ENCODE results near the gene KIAA0930. TPM values are rescaled to one million over a fixed set of nuclear protein-coding genes. Genes with fewer than 3 reads are reported as not detected.

KIAA0930 gene
- total and polyA plus RNA-seq, 4 experiments from 2014 or later, result 1.2 to 36.7 (median 14.8) TPM

DNA sequence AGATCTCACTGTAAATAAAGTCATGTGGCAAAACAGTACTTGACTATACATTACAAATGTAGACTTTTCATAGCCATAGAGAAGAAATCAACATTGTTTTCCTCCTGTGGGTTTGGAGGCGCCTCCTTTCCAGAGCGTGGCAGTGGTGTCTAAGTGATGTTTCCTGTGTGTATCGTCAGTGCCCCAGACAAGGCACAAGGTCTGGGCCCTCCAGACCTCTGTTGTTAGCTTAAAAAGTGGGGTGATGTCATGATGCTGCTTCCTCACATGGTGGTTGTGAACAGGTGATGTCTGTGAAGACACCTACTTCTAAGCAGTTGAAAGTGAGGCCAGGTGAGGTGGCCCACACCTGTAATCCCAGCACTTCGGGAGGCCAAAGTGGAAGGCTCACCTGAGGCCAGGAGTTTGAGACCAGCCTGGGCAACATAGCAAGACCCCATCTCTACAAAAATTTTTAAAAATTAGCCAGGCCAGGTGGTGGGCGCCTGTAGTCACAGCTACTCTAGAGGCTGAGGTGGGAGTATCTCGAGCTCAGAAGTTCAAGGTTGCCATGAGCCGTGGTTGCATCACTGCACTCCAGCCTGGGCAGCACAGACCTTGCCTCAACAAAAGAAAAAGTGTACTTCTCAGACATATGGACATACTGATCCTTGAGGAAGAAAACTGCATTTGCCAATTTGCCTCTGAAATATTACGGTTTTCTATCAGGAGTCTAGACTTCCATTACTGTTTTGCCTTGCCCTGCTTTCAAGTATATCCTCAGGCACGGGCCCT, 61.2 kb downstream of the KIAA0930 start:
- Mint-ChIP-seq H3K27ac (peak overlapping the region; percentile 48 to 94 (median 92)), H3K4me1 (peaks cover 32 to 72% (median 52%) of the 10 kb centered on the region in 4 donors), H3K9me3 (no peaks in the 10 kb centered on the region), H3K4me3 (peak overlapping the region in 6 of 8 donors; percentile 24 to 58 (median 45)), H3K27me3 (no peaks in the 10 kb centered on the region), H3K36me3 (peaks cover 64 to 93% of the 10 kb centered on the region in 2 donors)
- no peak overlapping the region for H3K4me3 ChIP-seq (ENCODE audit: low read length in 2 of 2)
- intact Hi-C loops (cut with micrococcal nuclease), result no loop called here
- no peaks in the 10 kb centered on the region for H3K9me3 ChIP-seq (ENCODE audit: control insufficient read depth in 1 of 2, low read length in 2 of 2)
- H3K27me3 ChIP-seq (ENCODE audit: insufficient read depth, low read length), result no peaks in the 10 kb centered on the region
- DNase-seq, result peak; percentile 40 to 82 (median 56)
- CTCF ChIA-PET (ENCODE audit: partially characterized antibody), result interaction anchor here (1.2 kb wide), 1 partner anchor 14 kb away, joined by 3 read pairs; no protein-coding TSS in a partner anchor
- peak overlapping the region; percentile 34 for H3K27ac ChIP-seq (ENCODE audit: low read depth, low read length)
- peaks cover 62% of the 10 kb centered on the region for H3K4me1 ChIP-seq (ENCODE audit: insufficient read depth, low read length)
- peaks cover 56% of the 10 kb centered on the region for H3K36me3 ChIP-seq (ENCODE audit: insufficient read depth, low read length)
- POLR2A ChIA-PET (ENCODE audit: partially characterized antibody), result interaction anchor here (1.9 kb wide), 1 partner anchor 16 kb away, joined by 8 read pairs; the partner anchor contains the start of gene NUP50

DNA sequence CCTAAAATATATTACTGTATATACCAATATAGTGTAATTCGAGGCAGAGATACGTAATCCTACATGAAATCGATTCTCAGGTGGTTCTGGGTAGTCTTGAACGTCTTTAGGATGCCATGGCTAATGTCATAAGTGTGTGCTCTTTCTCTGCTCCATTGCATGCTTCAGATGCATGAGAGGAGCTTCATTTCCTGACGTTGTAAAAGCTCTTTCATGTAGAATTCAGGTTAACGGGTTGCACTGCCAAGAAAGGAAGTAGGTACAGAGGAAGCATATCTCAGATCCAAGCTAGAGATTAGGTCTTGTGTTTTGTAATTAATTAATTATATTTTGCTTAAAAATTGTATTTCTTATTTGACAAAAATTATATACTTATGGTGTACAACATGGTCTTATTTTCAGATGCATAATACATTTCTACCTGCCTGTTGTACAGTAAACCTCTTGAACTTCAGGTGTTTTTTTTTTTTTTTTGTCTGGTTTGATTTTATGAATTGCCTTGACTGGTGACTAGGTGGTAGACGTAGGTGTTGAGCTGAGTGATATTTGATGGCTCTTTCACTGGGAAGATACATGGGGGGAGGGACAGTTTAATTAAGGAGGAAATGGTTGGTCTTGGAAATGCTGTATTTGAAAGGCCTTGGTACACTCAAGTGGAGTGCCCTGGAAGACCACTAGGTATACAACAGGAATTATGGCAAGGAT, 67.7 kb downstream of the KIAA0930 start:
- CTCF ChIA-PET (ENCODE audit: partially characterized antibody), result interaction anchor here (1.2 to 1.7 kb wide), 2 partner anchors 8 to 9 kb away, joined by 4 to 13 read pairs; partner anchors contain the start of gene NUP50
- peak; percentile 71 to 81 (median 74) for DNase-seq
- Histone ChIP-seq H3K9me3 (ENCODE audit: control insufficient read depth in 1 of 2, low read length in 2 of 2) (no peaks in the 10 kb centered on the region), H3K27ac (ENCODE audit: low read depth, low read length) (peak overlapping the region; percentile 52), H3K4me1 (ENCODE audit: insufficient read depth, low read length) (peaks cover 90% of the 10 kb centered on the region), H3K36me3 (ENCODE audit: insufficient read depth, low read length) (peaks cover 52% of the 10 kb centered on the region), H3K27me3 (ENCODE audit: insufficient read depth, low read length) (no peaks in the 10 kb centered on the region), H3K4me3 (ENCODE audit: low read length in 2 of 2) (peak overlapping the region in 1 of 2 donors; percentile 43)
- Mint-ChIP-seq H3K4me3 (peak overlapping the region; percentile 68 to 85 (median 78)), H3K9me3 (no peaks in the 10 kb centered on the region), H3K27me3 (no peaks in the 10 kb centered on the region), H3K27ac (peak overlapping the region; percentile 80 to 99 (median 94)), H3K4me1 (peaks cover 68 to 89% (median 80%) of the 10 kb centered on the region in 4 donors), H3K36me3 (peaks cover 67 to 82% of the 10 kb centered on the region in 2 donors)
- intact Hi-C loops (cut with micrococcal nuclease), result loop anchor here (1.0 kb wide), 2 partner anchors 10 to 36 kb away; partner anchors contain the start of gene NUP50
- POLR2A ChIA-PET (ENCODE audit: partially characterized antibody), result interaction anchor here (0.6 to 4.8 kb wide), 7 partner anchors 8 to 145 kb away, joined by 3 to 71 read pairs (median 4); partner anchors contain the start of gene NUP50

DNA sequence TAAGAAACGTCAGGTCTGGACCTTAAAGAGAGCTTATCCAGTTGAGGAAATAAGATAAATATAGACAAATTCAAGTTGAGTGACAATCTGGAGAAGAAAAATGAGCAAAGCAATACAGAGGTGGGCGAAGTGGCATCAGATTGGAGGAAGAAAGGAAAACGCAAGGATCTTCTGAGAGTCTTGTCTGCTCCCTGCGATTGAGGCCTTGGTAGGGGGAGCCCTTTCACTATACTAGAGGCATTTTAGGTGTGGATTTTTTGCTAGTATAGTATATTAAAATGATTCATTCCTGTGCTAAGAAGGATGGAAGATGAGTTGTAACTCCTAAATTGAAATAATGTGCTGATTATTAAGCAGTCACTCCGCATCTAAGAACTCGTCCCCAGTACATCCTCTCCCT, 68.9 kb downstream of the KIAA0930 start:
- peaks cover 44% of the 10 kb centered on the region for H3K36me3 ChIP-seq (ENCODE audit: insufficient read depth, low read length)
- H3K4me1 Mint-ChIP-seq, result peaks cover 69 to 89% (median 79%) of the 10 kb centered on the region in 4 donors

DNA sequence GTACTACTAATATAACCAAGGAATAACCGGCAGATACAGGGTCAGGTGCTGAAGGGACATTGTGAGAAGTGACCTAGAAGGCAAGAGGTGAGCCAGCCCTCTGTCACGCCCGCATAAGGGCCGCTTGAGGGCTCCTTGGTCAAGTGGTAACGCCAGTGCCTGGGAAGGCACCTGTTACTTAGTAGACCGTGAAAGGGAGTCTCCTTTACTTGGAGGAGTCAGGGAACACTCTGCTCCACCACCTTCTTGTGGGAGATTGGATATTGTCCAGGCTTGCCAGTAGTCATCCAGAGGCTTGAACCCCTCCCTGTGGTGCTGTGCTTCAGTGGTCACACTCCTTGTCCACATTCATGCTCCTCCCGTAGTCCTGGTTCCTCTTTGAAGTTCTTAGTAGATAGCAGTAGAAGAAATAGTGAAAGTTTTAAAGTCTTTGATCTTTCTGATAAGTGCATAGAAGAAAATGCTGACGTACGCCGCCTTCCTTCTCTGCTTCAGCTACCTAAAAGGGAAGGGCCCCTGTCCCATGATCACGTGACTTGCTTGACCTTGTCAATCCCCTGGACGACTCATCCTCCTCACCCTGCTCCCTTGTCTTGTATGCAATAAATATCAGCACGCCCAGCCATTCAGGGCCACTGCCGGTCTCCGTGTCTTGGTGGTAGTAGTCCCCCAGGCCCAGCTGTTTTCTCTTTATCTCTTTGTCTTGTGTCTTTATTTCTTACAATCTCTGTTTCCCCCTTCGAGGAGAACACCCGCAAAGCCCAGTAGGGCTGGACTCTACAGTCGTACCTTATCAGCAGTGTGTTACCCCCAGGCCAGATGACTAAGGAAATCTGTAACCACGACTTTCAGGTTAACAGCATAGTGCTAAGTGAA, 70.9 kb downstream of the KIAA0930 start:
- POLR2A ChIA-PET (ENCODE audit: partially characterized antibody), result no interaction called here
- no peaks in the 10 kb centered on the region for H3K27me3 Mint-ChIP-seq
- H3K36me3 ChIP-seq (ENCODE audit: insufficient read depth, low read length), result peaks cover 33% of the 10 kb centered on the region
- no peaks in the 10 kb centered on the region for H3K9me3 Mint-ChIP-seq
- peaks cover 49 to 71% of the 10 kb centered on the region in 2 donors for H3K36me3 Mint-ChIP-seq
- peaks cover 66 to 92% (median 77%) of the 10 kb centered on the region in 4 donors for H3K4me1 Mint-ChIP-seq
- H3K27ac Mint-ChIP-seq, result peak overlapping the region; percentile 80 to 98 (median 95)
- H3K4me3 ChIP-seq (ENCODE audit: low read length in 2 of 2), result peak overlapping the region in 1 of 2 donors; percentile 14
- DNase-seq, result peak in 3 of 5 donors; percentile 29 to 54 (median 51)
- no peaks in the 10 kb centered on the region for H3K9me3 ChIP-seq (ENCODE audit: control insufficient read depth in 1 of 2, low read length in 2 of 2)
- CTCF ChIA-PET (ENCODE audit: partially characterized antibody), result no interaction called here
- H3K4me3 Mint-ChIP-seq, result peak overlapping the region; percentile 64 to 90 (median 78)
- peaks cover 93% of the 10 kb centered on the region for H3K4me1 ChIP-seq (ENCODE audit: insufficient read depth, low read length)
- H3K27ac ChIP-seq (ENCODE audit: low read depth, low read length), result peak overlapping the region; percentile 46
- H3K27me3 ChIP-seq (ENCODE audit: insufficient read depth, low read length), result no peaks in the 10 kb centered on the region
- intact Hi-C loops (cut with micrococcal nuclease), result loop anchor here (10.0 kb wide), 1 partner anchor 245 kb away; the partner anchor contains the start of genes RIBC2 and SMC1B

More for the DNA sequence above, 68.9 kb downstream of the KIAA0930 start:
- Mint-ChIP-seq H3K9me3 (no peaks in the 10 kb centered on the region), H3K4me3 (peak overlapping the region in 6 of 8 donors; percentile 17 to 68 (median 49)), H3K36me3 (peaks cover 61 to 76% of the 10 kb centered on the region in 2 donors), H3K27me3 (no peaks in the 10 kb centered on the region), H3K27ac (peak overlapping the region; percentile 15 to 99 (median 91))
- POLR2A ChIA-PET (ENCODE audit: partially characterized antibody), result interaction anchor here (1.9 to 4.8 kb wide), 2 partner anchors 8 to 10 kb away, joined by 7 to 71 read pairs; partner anchors contain the start of gene NUP50
- no peaks in the 10 kb centered on the region for H3K27me3 ChIP-seq (ENCODE audit: insufficient read depth, low read length)
- intact Hi-C loops (cut with micrococcal nuclease), result no loop called here
- CTCF ChIA-PET (ENCODE audit: partially characterized antibody), result interaction anchor here (1.7 kb wide), 1 partner anchor 8 kb away, joined by 13 read pairs; the partner anchor contains the start of gene NUP50
- H3K4me1 ChIP-seq (ENCODE audit: insufficient read depth, low read length), result peaks cover 93% of the 10 kb centered on the region
- DNase-seq, result no peak
- H3K4me3 ChIP-seq (ENCODE audit: low read length in 2 of 2), result peak overlapping the region in 1 of 2 donors; percentile 3
- H3K9me3 ChIP-seq (ENCODE audit: control insufficient read depth in 1 of 2, low read length in 2 of 2), result no peaks in the 10 kb centered on the region
- H3K27ac ChIP-seq (ENCODE audit: low read depth, low read length), result peak overlapping the region; percentile 52

- intact Hi-C loops (cut with micrococcal nuclease), result loop anchor here (10.0 kb wide), 1 partner anchor 248 kb away; the partner anchor contains the start of genes RIBC2 and SMC1B
- Histone ChIP-seq H3K27me3 (ENCODE audit: insufficient read depth, low read length) (no peaks in the 10 kb centered on the region), H3K27ac (ENCODE audit: low read depth, low read length) (no peak overlapping the region), H3K4me3 (ENCODE audit: low read length in 2 of 2) (no peak overlapping the region), H3K9me3 (ENCODE audit: control insufficient read depth in 1 of 2, low read length in 2 of 2) (no peaks in the 10 kb centered on the region), H3K4me1 (ENCODE audit: insufficient read depth, low read length) (peaks cover 75% of the 10 kb centered on the region), H3K36me3 (ENCODE audit: insufficient read depth, low read length) (peaks cover 28% of the 10 kb centered on the region)
- H3K4me3 Mint-ChIP-seq, result peak overlapping the region in 4 of 8 donors; percentile 14 to 96 (median 44)
- H3K27ac Mint-ChIP-seq, result peak overlapping the region; percentile 11 to 92 (median 55)
- H3K27me3 Mint-ChIP-seq, result no peaks in the 10 kb centered on the region
- peaks cover 27 to 60% of the 10 kb centered on the region in 2 donors for H3K36me3 Mint-ChIP-seq
- POLR2A ChIA-PET (ENCODE audit: partially characterized antibody), result no interaction called here
- H3K4me1 Mint-ChIP-seq, result peaks cover 52 to 86% (median 60%) of the 10 kb centered on the region in 4 donors
- DNase-seq, result no peak
- H3K9me3 Mint-ChIP-seq, result peaks cover 0 to 2% (median 0%) of the 10 kb centered on the region in 8 donors
- CTCF ChIA-PET (ENCODE audit: partially characterized antibody), result no interaction called here
These were observed 73.8 kb downstream of the KIAA0930 start for GRCh38 chr22:45166932-45167331.

Data from CD4-positive, alpha-beta memory T cell (primary cell).